NCI-H345 treated with DMSO at 0.1 percent for 48 hours (cell line): ENCODE results near the gene BTNL9.
"Not testable (repeated sequence)": the region's sequence is repeated elsewhere in the genome, so short reads cannot be mapped to it uniquely, and the experiment has no call there.

Experiments used
- DNase-seq: peaks from one replicate; lab custom pipeline; 2025; ENCODE audit not compliant: unreplicated experiment; lab: John Stamatoyannopoulos, UW

The BTNL9 gene

DNA sequence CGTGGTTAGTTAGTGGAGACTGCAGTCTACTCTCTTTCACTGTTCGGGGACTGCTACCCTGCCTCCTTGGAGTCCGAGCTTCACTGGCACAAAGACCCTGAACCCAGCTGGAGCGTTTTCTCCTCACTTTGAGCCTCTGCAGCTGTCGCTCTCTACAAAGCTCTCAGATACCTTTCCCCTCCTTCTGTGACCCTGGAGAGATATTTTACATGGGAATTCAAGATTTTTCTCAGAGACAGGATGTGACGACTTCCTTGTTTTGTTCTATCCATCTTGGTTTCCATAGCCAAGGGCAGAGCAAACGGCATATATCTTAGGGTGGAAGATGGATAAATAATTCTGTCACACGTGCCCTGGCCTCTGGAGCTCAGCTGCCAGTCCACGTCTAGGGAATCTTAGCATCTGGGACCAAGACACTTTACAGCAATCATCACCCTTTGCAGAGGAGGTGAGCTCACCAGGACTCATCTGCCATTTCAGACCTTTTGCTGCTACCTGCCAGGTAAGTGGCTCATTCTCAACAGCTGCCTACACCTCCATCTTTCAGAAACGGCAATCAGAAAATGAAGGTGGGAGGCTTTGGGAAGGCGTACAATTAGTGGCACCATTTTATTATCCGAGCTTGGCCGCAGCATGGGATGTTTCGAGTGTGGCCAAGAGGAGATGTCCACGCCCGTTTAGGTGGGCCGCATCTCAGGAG, at the start of gene BTNL9:
BTNL9 (plus strand) TSS at position 336 of the 700 bp plus-strand sequence. CDS start 5,224 bp downstream, outside the sequence.
- no peak for DNase-seq

DNA sequence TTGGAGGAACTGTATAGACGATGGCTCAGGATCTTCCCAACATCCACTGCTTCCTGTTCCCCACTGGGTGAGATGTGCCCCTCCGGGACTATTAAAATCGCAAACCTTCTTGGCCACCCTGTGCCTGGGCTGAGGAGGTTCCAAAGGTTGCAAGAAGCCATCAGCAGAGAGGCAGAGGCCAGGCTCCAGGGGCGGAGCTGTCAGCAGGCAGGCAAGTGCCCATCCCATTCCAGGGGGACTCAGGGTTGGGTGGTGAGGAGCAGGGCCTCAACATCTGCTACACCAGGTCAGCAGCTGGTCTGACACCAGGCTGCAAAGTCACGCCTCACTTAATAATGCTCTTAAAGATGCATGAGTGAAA, 49.2 kb upstream of the BTNL9 start:
- no peak for DNase-seq

- no peak for DNase-seq
Observed at GRCh38 chr5:181001947-181002346, 38.1 kb upstream of the BTNL9 start.

GRCh38 chr5:181005791-181006190, 34.3 kb upstream of the BTNL9 start:
- no peak for DNase-seq

DNA sequence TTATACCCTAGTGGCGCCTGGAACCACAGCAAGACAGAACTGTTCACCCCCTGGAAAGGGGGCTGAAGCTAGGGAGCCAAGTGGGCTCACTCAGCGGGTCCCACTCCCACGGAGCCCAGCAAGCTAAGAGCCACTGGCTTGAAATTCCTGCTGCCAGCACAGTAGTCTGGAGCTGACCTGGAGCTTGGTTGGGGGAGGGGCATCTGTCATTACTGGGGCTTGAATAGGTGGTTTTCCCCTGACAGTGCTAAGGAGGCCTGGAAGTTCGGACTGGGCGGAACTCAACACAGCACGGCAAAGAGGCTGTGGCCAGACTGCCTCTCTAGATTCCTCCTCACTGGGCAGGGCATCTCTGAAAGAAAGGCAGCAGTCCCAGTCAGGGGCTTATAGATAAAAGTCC, 31.9 kb upstream of the BTNL9 start:
- no peak for DNase-seq

DNA sequence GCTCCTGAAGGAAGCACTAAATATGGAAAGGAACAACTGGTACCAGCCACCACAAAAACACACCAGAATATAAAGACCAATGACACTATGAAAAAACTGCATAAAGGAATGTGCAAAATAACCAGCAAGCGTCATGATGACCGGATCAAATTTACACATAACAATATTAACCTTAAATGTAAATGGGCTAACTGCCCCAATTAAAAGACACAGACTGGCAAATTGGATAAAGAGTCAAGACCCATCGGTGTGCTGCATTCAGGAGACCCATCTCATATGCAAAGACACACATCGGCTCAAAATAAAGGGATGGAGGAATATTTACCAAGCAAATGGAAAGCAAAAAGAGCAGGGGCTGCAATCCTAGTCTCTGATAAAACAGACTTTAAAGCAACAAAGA, 30.0 kb upstream of the BTNL9 start:
- not testable (repeated sequence) for DNase-seq

GRCh38 chr5:181014654-181015053, 25.4 kb upstream of the BTNL9 start:
- DNase-seq: not testable (repeated sequence)

DNA sequence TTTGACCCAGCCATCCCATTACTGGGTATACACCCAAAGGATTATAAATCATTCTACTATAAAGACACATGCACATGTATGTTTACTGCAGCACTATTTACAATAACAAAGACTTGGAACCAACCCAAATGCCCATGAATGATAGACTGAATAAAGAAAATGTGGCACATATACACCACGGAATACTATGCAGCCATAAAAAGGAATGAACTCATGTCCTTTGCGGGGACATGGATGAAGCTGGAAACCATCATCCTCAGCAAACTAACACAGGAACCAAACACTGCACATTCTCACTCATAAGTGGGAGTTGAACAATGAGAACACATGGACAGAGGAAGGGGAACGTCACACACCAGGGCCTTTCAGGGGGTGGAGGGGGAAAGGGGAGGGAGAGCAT, 22.6 kb upstream of the BTNL9 start:
- not testable (repeated sequence) for DNase-seq

DNA sequence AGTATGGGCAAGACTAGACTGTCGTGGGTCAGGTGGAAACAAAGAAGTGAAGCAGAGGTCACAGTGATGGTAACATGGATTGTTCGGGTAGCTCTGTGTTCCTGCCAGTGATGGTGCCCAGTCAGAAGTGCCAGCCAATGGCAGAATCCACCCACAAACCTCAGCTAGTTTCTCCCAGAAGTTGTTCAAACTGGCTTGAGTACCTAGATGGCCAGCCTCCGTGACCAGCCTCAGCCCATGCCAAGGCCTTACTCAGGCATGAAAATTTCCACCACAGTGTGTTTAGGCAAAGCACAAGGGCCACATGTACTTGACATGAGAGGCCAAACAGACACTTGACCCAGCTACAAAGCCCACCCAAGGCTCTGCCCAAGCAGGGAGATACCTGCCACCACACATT, 19.4 kb upstream of the BTNL9 start:
- no peak for DNase-seq

DNA sequence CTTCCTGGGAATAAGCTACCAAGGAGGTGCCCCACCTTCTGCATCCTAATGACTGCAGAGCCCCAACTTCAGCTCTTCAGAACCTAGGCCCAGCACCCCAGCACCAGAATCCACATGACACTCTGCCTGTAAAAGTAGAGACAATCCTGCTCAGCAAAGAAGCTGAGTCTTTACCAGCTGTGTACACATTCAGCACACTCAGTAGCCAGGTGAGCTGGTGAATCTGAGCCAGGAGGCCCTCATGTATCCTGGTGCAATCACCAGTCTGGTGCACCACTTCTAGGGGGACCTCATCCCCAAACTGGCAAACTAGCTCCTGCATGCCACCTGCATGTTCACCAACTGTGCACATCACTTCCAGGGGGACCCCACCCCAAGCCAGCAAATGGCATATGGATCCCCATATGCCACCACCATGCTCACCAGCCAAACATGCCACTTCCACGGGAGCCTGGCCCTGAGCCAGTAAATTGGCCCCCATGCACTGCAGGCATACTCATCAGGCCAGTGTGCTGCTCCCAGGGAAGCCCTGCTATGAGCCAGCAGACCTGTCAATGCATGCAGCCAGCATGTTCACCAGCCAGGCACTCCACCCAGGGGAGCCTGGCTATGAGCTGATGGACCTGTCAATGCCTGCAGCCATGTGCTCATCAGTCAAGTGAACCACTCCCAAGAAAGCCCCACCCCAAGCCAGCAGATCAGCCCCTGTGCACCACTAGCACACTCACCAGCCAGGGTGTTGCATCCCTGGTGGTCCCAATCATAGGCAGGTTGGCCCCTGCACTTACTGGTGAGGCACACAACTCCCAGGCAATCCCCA, 15.6 kb upstream of the BTNL9 start:
- no peak for DNase-seq

DNA sequence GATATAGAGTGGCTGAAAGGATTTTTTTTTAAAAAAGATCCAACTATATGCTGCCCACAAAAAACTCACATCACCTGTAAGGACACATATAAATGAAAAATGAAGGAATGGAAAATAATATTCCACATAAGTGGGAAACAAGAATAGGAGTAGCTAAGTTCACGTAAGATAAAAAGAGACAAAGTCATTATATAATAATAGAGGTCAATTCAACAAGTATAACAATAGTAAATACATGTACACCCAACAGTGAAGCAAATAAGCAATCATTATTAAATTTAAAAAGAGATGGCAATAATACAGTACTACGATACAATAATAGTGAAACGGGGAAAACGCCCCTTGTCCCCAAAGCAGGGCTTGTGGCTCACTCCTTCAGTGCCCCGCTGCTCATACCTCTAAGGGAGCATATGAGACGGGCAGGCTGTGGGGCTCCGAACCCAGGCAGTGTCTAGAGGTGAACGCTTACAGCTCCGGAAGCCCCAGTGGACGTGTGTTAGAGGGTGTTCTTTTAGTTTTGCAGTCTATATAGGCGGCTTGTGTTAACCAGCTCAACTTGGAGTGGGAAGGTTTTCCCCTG, 12.5 kb upstream of the BTNL9 start:
- DNase-seq: no peak

DNA sequence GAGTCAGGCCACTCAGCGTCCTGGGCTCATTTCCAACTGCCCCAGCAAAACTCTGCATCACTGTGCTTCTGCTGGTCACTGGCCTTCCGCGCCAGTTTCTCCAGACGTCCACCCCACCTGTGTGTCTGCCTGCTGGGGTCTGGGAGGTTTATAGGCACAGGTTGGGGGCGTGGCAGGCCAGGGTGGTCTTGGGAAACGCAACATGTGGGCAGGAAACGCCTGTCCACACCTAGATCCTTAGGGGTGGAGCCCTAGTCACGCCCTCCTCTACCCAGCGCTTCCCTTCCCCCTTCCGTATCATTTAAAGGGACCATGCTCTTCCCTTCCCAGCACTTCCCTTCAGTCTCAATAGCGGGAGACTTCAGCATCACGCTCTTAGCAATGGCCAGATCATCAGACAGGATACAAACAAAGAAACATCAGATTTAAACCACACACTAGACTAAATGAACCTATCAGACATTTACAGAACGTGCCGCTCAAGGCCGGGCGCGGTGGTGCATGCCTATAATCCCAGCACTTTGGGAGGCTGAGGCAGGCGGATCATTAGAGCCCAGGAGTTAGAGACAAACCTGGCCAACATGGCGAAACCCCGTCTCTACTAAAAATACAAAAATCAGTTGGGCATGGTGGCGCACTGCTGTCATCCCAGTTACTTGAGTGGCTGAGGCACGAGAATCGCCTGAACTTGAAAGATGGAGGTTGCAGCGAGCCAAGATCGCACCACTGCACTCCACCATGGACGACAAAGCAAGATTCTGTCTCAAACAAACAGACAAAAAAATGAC, 11.8 kb upstream of the BTNL9 start:
- DNase-seq: no peak

DNA sequence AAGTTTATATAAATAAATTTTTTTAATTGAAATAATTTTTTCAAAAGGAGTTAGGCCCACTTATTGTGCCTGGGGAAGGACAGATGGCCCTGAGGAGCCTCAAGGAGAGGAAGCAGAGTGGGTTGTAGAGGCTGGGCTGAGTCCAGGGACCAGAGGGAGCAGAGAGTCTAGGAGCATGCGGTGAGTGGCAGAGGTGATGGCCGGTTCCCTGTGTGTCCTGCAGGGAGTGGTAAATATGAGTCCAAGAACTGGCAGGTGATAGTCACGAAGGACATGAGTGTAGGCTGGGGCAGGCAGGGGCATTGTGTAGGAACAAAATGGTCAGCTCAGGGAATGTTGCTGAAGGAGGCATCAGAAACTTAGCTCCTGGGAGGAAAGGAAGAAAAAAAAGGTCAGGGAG, 8.3 kb upstream of the BTNL9 start:
- DNase-seq: no peak

- DNase-seq: no peak
Observed at GRCh38 chr5:181035991-181036815, 3.9 kb upstream of the BTNL9 start.

DNA sequence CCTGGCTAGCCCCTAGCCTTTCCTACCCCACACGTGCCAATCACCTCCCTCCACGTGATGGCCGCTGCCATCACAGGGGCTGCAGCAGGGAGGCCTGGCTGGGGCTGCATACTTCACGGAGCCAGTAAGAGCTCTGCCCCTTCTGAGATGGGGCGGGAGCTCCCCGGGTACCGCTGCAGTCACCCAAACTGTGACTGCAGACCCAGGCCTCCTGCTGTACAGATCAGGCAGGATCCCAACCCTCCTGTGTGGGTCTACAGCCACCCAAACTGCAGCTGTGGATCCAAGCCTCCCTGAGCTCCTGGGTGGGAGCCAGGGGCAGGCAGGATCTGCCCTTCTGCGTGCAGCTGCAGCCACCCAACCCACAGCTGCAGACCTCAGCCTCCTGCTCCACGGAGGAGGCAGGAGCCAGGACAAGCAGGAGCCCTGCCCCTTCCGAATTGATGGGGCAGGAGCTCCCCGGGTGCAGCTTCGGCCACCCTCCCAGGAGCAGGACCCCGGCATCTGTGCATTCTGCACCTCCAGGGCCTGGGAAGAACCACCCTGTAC, 3.2 kb upstream of the BTNL9 start:
- DNase-seq: no peak

- DNase-seq: no peak
Observed at GRCh38 chr5:181037365-181037861, 2.7 kb upstream of the BTNL9 start.

GRCh38 chr5:181039471-181039870, 595 bp upstream of the BTNL9 start:
- no peak for DNase-seq

- no peak for DNase-seq
Observed at GRCh38 chr5:181040631-181040945, 522 bp downstream of the BTNL9 start.

GRCh38 chr5:181041043-181041442, 977 bp downstream of the BTNL9 start:
- DNase-seq: no peak

GRCh38 chr5:181042036-181042713, 2.1 kb downstream of the BTNL9 start:
- no peak for DNase-seq
